HepG2 (cell line): Measurements from ENCODE around the gene BPIFB2. TPM values are rescaled to one million over a fixed set of nuclear protein-coding genes. Genes with fewer than 3 reads are reported as not detected.

Source experiments
- ARNT2 ChIP-seq: sonication (generic); formaldehyde crosslinking; IDR thresholded peaks from 2 replicates; pipeline ENCODE4 v1.8.0; 2022; ENCODE audit warnings: mild to moderate bottlenecking, low read depth, missing genetic modification reagents, moderate library complexity
- ATF7 ChIP-seq, 2 experiments: fragments of 450-650 bp in 1 of 2; sonication (generic) in 1 of 2; formaldehyde crosslinking in 1 of 2; IDR thresholded peaks; 2 replicates each; pipeline versions ENCODE4 v1.4.0 to v1.6.1; 2016 to 2020; ENCODE audit warnings: antibody characterized with exemption in 1 of 2, mild to moderate bottlenecking in 1 of 2, missing genetic modification reagents in 1 of 2
- BCL6 ChIP-seq: IDR thresholded peaks from 2 replicates; pipeline ENCODE4 v1.6.1; 2016; ENCODE audit warnings: missing genetic modification reagents, missing compliant biosample characterization
- DNMT3B ChIP-seq: conservative IDR thresholded peaks from 2 replicates; pipeline ENCODE4 v1.6.1; 2016; ENCODE audit warnings: missing biosample characterization, control low read depth
- EED ChIP-seq: sonication (generic); formaldehyde crosslinking; IDR thresholded peaks from 2 replicates; pipeline ENCODE4 v1.5.0; 2020; ENCODE audit warnings: mild to moderate bottlenecking, missing genetic modification reagents
- MAZ ChIP-seq, 2 experiments: sonication (generic) in 1 of 2; formaldehyde crosslinking in 1 of 2; IDR thresholded peaks; 2 replicates each; pipeline versions ENCODE4 v1.5.0 to v1.6.1; 2012 to 2020; ENCODE audit warnings: low read depth in 2 of 2, mild to moderate bottlenecking in 2 of 2, borderline replicate concordance in 1 of 2, improper control_type of control experiment in 1 of 2, low read length in 1 of 2, missing genetic modification reagents in 1 of 2, moderate library complexity in 1 of 2
- PAXIP1 ChIP-seq: sonication (generic); formaldehyde crosslinking; conservative IDR thresholded peaks from 2 replicates; pipeline ENCODE4 v1.4.0; 2020; ENCODE audit warnings: mild to moderate bottlenecking, missing genetic modification reagents, moderate library complexity
- RFX5 ChIP-seq: IDR thresholded peaks from 2 replicates; pipeline ENCODE4 v1.6.1; 2011; ENCODE audit warnings: low read depth, low read length, improper control_type of control experiment
- SYNCRIP ChIP-seq: fragments of 200-400 bp; formaldehyde crosslinking; IDR thresholded peaks from 2 replicates; pipeline ENCODE4 v1.6.1; 2018; ENCODE audit warnings: mild to moderate bottlenecking, low read depth, low read length; ENCODE audit not compliant: insufficient read depth
- XBP1 ChIP-seq: sonication (generic); formaldehyde crosslinking; IDR thresholded peaks from 2 replicates; pipeline ENCODE4 v1.5.0; 2020; ENCODE audit warnings: missing genetic modification reagents
- ZBTB44 ChIP-seq: sonication (generic); formaldehyde crosslinking; IDR thresholded peaks from 2 replicates; pipeline ENCODE4 v1.4.0; 2020; ENCODE audit warnings: missing genetic modification reagents
- ZGPAT ChIP-seq: IDR thresholded peaks from 2 replicates; pipeline ENCODE4 v1.6.1; 2016; ENCODE audit warnings: mild to moderate bottlenecking
- ZNF136 ChIP-seq: sonication (generic); formaldehyde crosslinking; IDR thresholded peaks from 2 replicates; pipeline ENCODE4 v1.8.1; 2022; ENCODE audit warnings: low read depth, mild to moderate bottlenecking, moderate library complexity, missing genetic modification reagents
- ZNF260 ChIP-seq: sonication (generic); formaldehyde crosslinking; IDR thresholded peaks from 2 replicates; pipeline ENCODE4 v1.4.0; 2020; ENCODE audit warnings: missing genetic modification reagents, low read depth, mild to moderate bottlenecking, borderline replicate concordance
- ZNF530 ChIP-seq: sonication (generic); formaldehyde crosslinking; IDR thresholded peaks from 2 replicates; pipeline ENCODE4 v1.5.0; 2020; ENCODE audit warnings: low read depth, mild to moderate bottlenecking, missing genetic modification reagents
- ZNF598 ChIP-seq: sonication (generic); formaldehyde crosslinking; IDR thresholded peaks from 2 replicates; pipeline ENCODE4 v1.5.1; 2020; ENCODE audit warnings: mild to moderate bottlenecking, missing genetic modification reagents, borderline replicate concordance
- ZNF678 ChIP-seq: sonication (generic); formaldehyde crosslinking; IDR thresholded peaks from 2 replicates; pipeline ENCODE4 v1.4.0; 2020; ENCODE audit warnings: mild to moderate bottlenecking, missing genetic modification reagents
- ZNF775 ChIP-seq: sonication (generic); formaldehyde crosslinking; IDR thresholded peaks from 2 replicates; pipeline ENCODE4 v1.4.0; 2020; ENCODE audit warnings: missing genetic modification reagents, mild to moderate bottlenecking, moderate library complexity, borderline replicate concordance
- ZSCAN21 ChIP-seq: sonication (generic); formaldehyde crosslinking; IDR thresholded peaks from 2 replicates; pipeline ENCODE4 v1.8.0; 2022; ENCODE audit warnings: mild to moderate bottlenecking, missing genetic modification reagents, moderate library complexity, borderline replicate concordance
- polyA plus RNA-seq, 8 experiments: library from polyadenylated mRNA; depleted of rRNA in 3 of 8; stranded (reverse) in 7 of 8; unstranded in 1 of 8; fragments of >200 nt; fragmentation: Illumina TruSeq in 4 of 8; extraction: Trizol in 4 of 8; gene quantifications; 2 replicates each; pipeline versions ENCODE4 v1.2.1 to v1.2.3, GENCODE V29; 2011 to 2016; ENCODE audit warnings: low read depth in 4 of 8, missing spikeins in 1 of 8, mixed read lengths in 1 of 8; ENCODE audit not compliant: insufficient read depth in 1 of 8
- total RNA-seq, 5 experiments: library from RNA; depleted of rRNA; stranded (reverse); fragments of >200 nt; fragmentation: Illumina TruSeq; extraction: Trizol; gene quantifications; 2 replicates each; pipeline ENCODE4 v1.2.3, GENCODE V29; 2016; ENCODE audit warnings: low read depth in 1 of 5

Gene BPIFB2
- total and polyA plus RNA-seq, 2 of the 13 experiments (the other 11 are each of a cell fraction or from before 2014, with no cell fraction given): 54.5 to 902 TPM

GRCh38 chr20:33009214-33010132, 2.0 kb downstream of the BPIFB2 start (continued):
- TF ChIP-seq PAXIP1 (CRISPR knock-in tag) (peak; percentile 99), RFX5 (no peak), BCL6 (CRISPR knock-in tag) (peak; percentile 85), ZBTB44 (CRISPR knock-in tag) (peak; percentile 25), EED (CRISPR knock-in tag) (no peak), DNMT3B (0 out of 2 replicates have a peak, but pooled peaks have one; percentile 47), ZGPAT (CRISPR knock-in tag) (peak; percentile 99), SYNCRIP (no peak), ZNF678 (CRISPR knock-in tag) (peak; percentile 99), ZNF260 (CRISPR knock-in tag) (0 out of 2 replicates have a peak, but pooled peaks have one; percentile 57), ATF7 (IDR thresholded peaks at IDR 0.05) (no peak), ATF7 (CRISPR knock-in tag; IDR thresholded peaks at IDR 0.05) (peak; percentile 97), ZNF775 (CRISPR knock-in tag) (peak; percentile 100), ZNF598 (CRISPR knock-in tag) (peak; percentile 95; the same call in 1 of the 2 replicates), MAZ (IDR thresholded peaks at IDR 0.05; ENCODE audit: borderline replicate concordance, low read depth, low read length) (peak; percentile 50; the same call in 1 of the 2 replicates), MAZ (CRISPR knock-in tag; IDR thresholded peaks at IDR 0.05; ENCODE audit: low read depth) (peak; percentile 67), ZNF530 (0 out of 2 replicates have a peak, but pooled peaks have one; percentile 45), ZSCAN21 (CRISPR knock-in tag) (peak; percentile 92), ARNT2 (CRISPR knock-in tag) (peak; percentile 73; the same call in 1 of the 2 replicates), ZNF136 (CRISPR knock-in tag) (peak; percentile 97; the same call in 1 of the 2 replicates), XBP1 (no peak)
